Cardiac septum (tissue), 1 donor: Measurements from ENCODE around the gene TEAD2. TPM values are rescaled to one million over a fixed set of nuclear protein-coding genes. Genes with fewer than 3 reads are reported as not detected.
"Not testable (repeated sequence)": the region's sequence is repeated elsewhere in the genome, so short reads cannot be mapped to it uniquely, and the experiment has no call there.

Source experiments
- DNase-seq: peaks from one replicate; pipeline ENCODE4 v3.0.0-alpha.2; 2020; ENCODE audit warnings: low spot score
- intact Hi-C: fragments of 100-400 bp; cut with DNase I; formaldehyde crosslinking; loops from one replicate; pipeline ENCODE4 v1.14.0; 2022
- total RNA-seq: library from RNA; stranded (reverse); fragmentation: NEBNext Ultra II Directional; extraction: Animal tissue kit (Norgen Biotek cat#: 25700); gene quantifications from one replicate; pipeline ENCODE4 v1.2.1, GENCODE V29; 2021
- donor health status: DM: no; HTN: no; CAD: no.

The TEAD2 gene
- total RNA-seq, 1 donor from 2014 or later = 39.9 TPM

- intact Hi-C loops = no loop called here
- no peak for DNase-seq
Measured at GRCh38 chr19:49336482-49337266, 25.5 kb downstream of the TEAD2 start.

GRCh38 chr19:49335784-49336481 lies 26.3 kb downstream of the TEAD2 start:
- intact Hi-C loops = no loop called here
- no peak for DNase-seq

- intact Hi-C loops = no loop called here
- DNase-seq = peak; percentile 77
Measured at GRCh38 chr19:49335071-49335783, 27.0 kb downstream of the TEAD2 start, which contains the start of gene CD37. TSS of gene CD37 (plus strand) at chr19:49335406. CDS start at chr19:49335541, 135 bp downstream.

- intact Hi-C loops = no loop called here
- DNase-seq = no peak
Measured at GRCh38 chr19:49333811-49334288, 28.4 kb downstream of the TEAD2 start.

GRCh38 chr19:49333418-49333805 lies 28.8 kb downstream of the TEAD2 start:
- intact Hi-C loops = no loop called here
- no peak for DNase-seq

- DNase-seq, intact Hi-C loops: not testable (repeated sequence)
Measured at GRCh38 chr19:49332691-49333417, 29.4 kb downstream of the TEAD2 start.

- intact Hi-C loops = no loop called here
Measured at GRCh38 chr19:49331616-49332055, 30.6 kb downstream of the TEAD2 start.

GRCh38 chr19:49331187-49331586 lies 31.0 kb downstream of the TEAD2 start:
- DNase-seq, intact Hi-C loops: not testable (repeated sequence)

More at GRCh38 chr19:49331616-49332055, 30.6 kb downstream of the TEAD2 start:
- no peak for DNase-seq

GRCh38 chr19:49328741-49329140 lies 33.5 kb downstream of the TEAD2 start:
- intact Hi-C loops = loop anchor here (5.0 kb wide), 1 partner anchor 101 kb away; no protein-coding TSS in a partner anchor

GRCh38 chr19:49327878-49328544 lies 34.2 kb downstream of the TEAD2 start:
- intact Hi-C loops = loop anchor here (5.0 kb wide), 1 partner anchor 101 kb away; no protein-coding TSS in a partner anchor
- DNase-seq = no peak

More at GRCh38 chr19:49328741-49329140, 33.5 kb downstream of the TEAD2 start:
- no peak for DNase-seq

GRCh38 chr19:49326165-49326704 lies 36.0 kb downstream of the TEAD2 start:
- intact Hi-C loops = loop anchor here (5.0 kb wide), 1 partner anchor 99 kb away; no protein-coding TSS in a partner anchor
- DNase-seq = no peak

GRCh38 chr19:49325756-49326155 lies 36.5 kb downstream of the TEAD2 start:
- DNase-seq = not testable (repeated sequence)
- intact Hi-C loops = loop anchor here (5.0 kb wide), 1 partner anchor 98 kb away; no protein-coding TSS in a partner anchor

- no peak for DNase-seq
- intact Hi-C loops = loop anchor here (5.0 kb wide), 1 partner anchor 98 kb away; no protein-coding TSS in a partner anchor
Measured at GRCh38 chr19:49324801-49325576, 37.2 kb downstream of the TEAD2 start, which contains the start of gene SLC6A16. TSS of gene SLC6A16 (minus strand) at chr19:49325191. CDS start at chr19:49311347, 13,844 bp downstream.

- intact Hi-C loops = no loop called here
Measured at GRCh38 chr19:49318296-49318695, 43.9 kb downstream of the TEAD2 start.

GRCh38 chr19:49316284-49316683 lies 45.9 kb downstream of the TEAD2 start:
- intact Hi-C loops = no loop called here

More at GRCh38 chr19:49318296-49318695, 43.9 kb downstream of the TEAD2 start:
- no peak for DNase-seq

GRCh38 chr19:49315111-49315510 lies 47.1 kb downstream of the TEAD2 start:
- no peak for DNase-seq
- intact Hi-C loops = no loop called here

More at GRCh38 chr19:49316284-49316683, 45.9 kb downstream of the TEAD2 start:
- no peak for DNase-seq

GRCh38 chr19:49309087-49309486 lies 53.1 kb downstream of the TEAD2 start:
- no peak for DNase-seq
- intact Hi-C loops = no loop called here
